Skin of body (tissue), 2 donors: Measurements from ENCODE around the gene DISC1. TPM values are rescaled to one million over a fixed set of nuclear protein-coding genes. Genes with fewer than 3 reads are reported as not detected.
A peak's percentile ranks its signal among the peaks of the same experiment; 100 is the strongest.

ENCODE experiments used
- DNase-seq: peaks from one replicate; lab custom pipeline; 2025; lab: John Stamatoyannopoulos, UW
- total RNA-seq: library from RNA; depleted of rRNA; stranded (reverse); fragments of >200 nt; gene quantifications from one replicate; pipeline ENCODE4 v1.2.3, GENCODE V29; 2014

DISC1 gene
- total RNA-seq, 1 donor from 2014 or later: 13.9 TPM

DNA sequence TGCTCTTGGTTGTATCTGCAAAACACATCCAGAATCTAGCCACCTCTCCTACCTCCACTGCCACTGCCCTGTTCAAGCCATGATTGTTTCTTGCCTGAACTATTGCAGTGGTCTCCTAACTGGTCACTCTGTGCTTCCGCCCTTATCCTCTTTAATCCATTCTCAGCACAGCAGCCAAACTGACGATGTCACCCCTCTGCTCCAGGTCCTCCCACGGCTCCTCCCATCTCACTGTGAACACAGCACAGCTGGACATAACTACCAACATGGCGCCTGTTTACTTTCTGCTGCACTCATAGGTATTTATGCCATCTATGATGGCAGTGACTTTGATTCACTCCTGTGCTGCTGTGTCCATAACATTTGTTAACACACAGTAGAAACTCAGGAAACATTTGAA lies 406.7 kb downstream of the DISC1 start:
- DNase-seq: no peak

DNA sequence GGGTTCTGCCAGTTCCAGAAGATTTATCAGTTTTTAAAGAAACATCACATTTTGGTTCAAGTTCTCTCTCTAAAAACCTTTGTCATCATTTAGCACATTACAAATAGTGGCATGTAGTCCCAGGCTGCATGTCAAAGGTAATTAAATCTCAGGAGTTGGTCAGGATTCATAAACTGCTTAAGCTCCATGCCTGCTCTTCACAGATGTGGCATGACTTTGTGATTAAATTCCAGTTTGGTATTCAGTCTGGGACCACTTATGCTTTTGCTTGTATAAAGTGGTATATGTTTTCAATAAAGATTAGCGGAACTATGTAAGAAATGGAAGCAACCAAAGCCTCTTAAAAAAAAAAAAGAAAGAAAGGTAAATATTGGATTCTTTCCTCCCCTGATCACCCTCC lies 408.0 kb downstream of the DISC1 start:
- no peak for DNase-seq

DNA sequence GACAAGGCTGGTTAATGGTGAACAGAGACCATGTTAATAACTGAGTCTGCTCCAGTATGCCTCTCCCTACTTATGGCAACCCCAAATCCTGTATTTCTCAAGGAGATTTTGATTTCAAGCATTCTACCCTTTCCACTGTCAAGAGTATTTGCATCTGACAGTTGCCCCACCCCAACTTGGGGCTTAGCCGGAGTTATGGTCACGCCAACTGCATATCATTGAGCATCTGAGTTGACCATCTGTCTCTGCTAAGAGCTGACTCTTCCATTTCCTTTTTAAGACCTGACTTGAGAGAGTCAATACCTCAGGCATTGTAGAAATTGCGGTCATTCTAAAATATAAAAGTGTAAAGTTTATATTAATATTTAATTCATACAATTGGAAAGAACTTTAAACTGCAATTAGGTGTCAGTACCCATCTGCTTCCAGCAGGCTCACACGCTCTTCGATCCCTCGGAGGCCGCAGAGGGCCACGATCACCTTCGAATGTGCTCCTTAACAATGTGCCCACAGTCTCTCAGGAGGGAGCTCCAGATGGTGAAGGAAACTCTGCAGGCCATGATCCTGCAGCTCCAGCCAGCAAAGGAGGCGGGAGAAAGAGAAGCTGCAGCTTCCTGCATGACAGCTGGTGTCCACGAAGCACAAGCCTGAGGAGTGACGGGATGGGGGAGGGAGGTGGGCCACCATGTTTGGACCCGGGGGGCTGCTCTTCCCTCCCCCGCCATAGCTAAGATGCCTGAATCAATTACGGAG lies 409.8 kb downstream of the DISC1 start:
- no peak for DNase-seq

DNA sequence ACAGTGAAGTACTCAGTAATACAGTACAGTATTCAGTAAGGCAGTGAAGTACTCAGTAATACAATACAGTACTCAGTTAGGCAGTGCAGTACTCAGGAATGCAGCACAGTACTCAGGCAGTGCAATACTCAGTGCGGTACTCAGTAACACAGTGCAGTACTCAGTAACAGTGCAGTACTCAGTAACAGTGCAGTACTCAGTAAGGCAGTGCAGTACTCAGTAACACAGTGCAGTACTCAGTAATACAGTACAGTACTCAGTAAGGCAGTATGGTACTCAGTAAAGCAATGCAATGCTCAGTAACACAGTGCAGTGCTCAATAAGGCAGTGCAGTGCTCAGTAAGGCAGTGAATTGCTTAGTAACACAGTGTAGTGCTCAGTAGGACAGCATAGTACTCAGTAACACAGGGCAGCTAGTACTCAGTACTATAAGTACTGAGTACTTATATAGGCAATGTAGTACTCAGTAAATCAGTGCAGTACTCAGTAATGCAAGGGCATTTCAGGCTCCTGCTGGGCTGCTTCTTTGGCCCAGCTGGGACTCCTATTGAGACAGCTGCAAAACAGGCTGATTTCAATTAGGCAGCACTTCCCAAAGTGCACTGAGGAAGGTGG lies 411.3 kb downstream of the DISC1 start:
- no peak for DNase-seq

DNA sequence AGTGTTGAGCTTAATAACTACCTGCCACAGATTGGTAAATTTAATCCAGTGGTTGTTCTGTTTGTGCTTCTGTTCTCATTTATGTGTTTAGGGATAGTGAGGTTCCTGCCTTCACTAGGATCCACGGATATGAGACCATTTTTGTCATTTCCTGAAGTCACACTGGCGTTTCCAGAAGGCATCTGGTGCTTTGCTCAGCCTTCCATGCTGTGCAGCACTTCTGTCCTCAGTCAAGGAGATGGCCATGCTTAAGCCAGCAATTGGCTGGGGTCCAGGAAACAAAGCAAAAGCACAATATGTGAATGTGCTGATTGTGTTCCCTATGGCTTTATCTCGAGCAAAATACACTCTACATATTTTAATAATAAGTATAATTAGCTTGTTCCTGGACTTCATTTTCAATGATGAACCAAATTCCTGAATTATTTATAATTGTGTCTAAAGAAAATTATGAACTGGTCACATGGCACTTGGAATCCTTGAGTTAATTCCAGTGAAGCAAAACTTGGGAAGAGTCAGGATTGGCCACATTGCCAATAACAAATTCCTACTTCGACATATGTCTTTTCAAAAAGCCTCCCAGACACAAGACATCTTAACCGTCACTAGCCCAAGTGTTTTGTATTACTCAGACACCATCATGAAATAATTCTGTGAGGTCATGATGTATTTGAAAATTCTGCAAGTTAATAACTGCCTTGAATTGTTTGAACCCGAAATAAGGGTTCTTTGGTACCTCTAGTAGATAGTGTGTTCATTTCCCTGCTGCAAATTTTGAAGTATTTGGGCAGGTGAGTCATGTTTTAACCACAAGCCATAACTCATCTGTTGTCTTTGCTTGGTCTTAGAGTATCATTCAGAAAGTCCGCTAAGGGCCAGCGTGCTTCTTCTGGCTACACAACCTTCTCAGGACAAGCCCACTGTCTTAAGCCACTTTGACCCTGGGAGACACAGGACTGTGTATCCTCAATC lies 412.4 kb downstream of the DISC1 start:
- peak; percentile 88 for DNase-seq

DNA sequence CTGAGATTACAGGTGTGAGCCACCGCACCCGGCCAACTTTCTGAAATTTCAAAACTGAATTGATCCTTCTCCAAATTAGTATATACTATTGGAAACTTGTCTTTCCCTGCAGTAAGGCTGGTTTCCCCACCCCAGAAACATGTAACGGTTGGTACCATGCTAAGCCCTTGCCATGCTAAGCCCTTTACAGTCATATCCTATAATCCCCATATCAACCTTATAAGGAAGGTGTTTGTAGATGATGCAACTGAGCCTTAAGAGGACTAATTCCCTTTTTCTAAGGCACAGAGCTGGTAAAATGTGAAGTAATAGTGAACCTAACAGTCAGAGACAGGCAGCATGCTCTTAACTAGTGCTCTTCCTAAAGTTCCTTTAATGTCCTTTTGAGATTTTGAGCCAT lies 413.7 kb downstream of the DISC1 start:
- DNase-seq: no peak

DNA sequence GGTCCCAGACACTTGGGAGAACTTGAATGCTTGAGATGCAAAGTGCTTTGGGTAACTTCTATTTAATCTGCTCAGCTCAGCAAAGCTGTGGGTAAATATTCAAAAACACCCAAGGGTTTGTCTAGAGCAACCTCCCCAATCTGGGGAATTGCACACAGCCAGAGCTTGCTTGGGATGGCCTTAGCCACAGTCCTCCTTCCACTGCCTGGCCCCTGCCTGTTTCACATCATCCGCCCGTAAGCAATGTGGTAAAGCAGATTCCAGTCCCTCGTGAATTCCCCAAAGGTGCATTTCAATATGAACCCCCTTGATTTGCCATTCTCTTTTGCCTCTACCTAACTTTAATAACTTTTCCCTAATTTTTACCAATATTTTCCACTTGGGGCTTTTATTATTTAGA lies 418.1 kb downstream of the DISC1 start:
- DNase-seq: no peak

DNA sequence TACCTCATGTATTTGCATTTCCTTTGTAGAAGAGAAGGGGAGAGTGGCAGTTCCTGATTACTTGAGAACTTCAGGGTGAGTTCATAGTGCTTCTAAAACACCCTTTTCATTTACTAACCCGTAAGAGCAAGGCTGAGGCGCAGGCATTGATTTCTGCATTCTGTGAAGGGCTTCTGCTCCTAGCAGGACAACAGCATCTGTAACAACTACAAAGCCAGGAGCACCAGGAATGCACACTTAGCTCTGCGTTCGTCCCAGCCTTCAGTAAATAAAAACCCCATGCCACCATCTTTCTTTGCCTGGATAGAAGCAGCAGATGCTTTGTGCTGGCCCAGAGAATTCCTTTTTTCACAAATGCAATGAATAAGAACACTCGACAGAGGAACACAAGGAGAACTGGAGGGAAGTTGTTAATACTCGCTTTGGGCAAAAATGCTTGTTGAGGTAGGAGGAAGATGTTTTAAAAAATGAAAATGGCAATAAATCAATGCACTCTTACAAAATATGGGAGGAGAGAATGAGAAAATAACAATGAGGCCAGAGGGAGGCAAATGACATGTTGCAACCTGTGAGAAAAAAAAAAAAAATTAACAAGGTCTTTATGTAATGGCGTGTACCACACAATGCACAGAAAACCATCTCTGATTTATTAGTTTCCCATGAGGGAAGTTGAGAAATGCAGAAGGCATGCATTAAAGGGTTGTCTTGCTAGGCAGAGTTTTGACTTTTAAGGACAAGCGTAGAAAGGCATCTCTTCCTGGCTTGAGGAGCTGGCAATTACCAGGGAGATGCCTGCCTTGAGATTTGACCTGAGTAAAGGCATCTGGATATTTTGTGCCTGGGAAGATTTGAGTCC lies 418.8 kb downstream of the DISC1 start:
- no peak for DNase-seq

DNA sequence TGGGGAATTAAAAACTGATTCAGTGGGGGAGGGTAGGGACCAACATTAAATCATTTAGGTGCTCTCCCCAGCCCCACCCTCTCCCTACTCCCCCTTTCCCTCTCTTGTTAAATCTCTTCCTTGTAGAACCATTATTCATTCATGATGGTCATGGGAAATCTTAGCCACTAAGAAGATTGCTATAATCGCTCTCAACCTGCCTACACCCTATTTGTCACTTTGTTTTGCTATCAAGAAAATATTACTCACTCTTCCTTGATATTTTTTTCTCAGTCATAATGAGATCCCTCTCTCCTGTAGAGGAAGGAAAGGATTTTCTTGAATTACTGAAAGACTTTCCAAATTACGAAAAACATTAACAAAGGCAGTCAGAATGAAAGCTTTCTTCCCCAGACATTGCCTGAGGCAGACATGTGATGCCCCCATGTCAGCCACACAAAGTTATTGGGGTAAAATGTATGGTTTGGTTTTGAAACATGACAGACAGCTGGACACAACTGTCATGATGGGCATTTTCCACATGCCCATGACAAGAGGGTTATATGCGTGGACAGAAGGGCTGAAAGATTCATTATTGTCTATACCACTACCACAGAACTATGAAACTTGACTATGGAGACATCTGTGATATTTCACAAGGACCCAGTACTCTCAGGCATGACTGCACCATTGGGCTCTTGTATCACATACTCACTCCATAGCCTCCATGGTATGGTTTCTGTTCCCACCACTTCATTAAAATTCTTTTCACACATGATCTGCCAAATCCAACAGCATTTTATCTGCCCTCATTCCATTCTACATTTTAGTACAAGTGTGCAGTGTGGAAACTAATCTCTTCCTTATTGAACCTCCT lies 420.1 kb downstream of the DISC1 start:
- DNase-seq: no peak

DNA sequence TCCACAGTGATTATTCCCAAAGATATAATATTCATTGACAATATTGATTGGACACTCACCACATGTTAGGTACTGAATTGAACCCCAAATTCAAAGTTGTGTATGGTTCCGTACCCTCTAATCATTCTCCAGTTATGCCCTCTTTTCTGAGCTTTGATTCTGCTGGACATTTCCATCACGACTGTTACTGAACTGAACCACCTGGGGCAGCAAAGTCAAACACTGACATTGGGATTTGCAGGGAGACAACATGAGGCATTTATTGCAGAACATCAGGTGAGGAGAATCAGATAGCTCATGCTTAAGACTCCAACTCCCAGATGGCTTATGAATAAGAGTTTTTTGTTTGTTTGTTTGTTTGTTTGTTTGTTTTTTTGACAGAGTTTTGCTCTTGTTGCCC lies 420.9 kb downstream of the DISC1 start:
- DNase-seq: no peak

DNA sequence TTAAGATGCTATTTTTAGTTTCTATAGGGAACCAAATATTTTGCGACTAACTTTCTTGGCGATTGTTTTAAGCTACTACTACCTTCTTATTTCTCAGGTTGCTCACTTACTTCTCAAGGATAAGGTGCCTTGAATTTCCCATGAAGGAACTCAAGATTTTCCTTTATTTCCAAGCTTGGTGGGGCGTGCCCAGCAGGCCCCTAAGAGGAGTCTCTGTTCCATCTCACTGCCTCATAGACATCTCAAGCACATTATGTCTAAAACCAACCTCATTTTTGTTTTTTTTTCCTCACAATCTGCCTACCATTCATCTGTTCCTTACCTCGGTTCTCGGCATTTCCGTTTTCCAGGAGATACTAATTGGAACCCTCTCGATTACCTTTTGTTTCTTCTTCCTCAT lies 421.9 kb downstream of the DISC1 start:
- no peak for DNase-seq

DNA sequence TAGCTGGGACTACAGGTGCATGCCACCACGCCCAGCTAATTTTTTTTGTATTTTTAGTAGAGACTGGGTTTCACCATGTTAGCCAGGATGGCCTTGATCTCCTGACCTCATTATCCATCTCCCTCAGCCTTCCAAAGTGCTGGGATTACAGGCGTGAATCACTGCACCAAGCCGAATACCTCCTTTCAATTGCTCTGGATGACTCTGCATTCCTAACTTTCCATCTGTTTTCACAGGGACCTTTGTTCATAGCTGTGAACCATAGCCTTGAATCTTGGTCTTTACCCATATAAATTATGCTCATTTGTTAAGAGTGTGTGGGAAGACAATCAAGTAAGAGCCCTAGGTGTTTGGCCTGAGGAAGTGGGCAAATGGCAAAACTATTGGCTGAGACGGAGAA lies 422.7 kb downstream of the DISC1 start:
- DNase-seq: no peak

DNA sequence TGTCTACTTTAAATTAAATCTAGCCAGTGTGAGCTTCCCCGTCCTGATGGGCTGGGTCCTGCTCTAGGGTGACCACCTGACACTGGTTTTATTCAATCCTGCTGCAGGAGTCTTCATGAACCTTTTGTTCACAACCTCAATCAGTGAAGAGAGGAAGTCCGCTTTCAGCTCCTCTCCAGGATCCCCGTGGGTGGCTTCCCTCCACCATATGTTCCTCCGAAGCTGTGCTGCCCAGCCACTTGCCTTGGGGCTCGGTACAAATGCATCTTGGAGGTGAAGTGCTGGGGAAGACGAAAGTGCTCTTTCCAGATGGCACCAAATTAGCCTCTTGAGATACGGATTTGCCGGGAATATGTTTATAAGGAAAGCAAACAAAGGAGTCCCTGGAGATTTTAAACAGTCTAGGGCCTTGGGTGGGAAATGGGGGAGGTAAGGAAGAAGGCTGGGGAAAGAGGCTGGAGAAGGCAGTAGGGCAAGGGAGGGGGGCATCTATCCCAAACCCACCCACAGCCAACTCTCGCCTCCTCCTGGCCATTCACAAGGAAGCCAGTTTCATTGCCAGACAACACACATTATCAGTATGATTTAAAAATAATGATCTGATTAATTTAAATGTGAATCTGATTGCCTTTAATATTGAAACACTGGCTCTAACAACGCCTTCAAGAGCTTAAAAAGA lies 430.8 kb downstream of the DISC1 start:
- no peak for DNase-seq

DNA sequence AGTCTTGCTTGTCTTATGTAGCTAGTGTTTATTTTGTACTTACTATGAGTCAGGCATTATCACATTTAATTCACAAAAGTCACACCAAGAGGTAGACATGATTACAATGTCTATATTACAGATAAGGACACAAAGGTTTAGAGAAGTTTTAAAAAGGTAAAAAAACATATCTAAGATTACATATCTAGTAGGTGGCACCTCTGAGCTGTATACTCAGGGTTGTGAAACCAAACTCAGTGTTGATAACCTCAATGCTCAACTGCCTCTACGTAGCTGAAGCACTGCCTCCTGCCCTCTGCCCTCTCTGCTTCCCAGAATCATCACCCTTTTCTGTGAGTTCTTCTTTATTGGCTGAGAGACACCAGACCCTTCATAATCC lies 431.3 kb downstream of the DISC1 start:
- no peak for DNase-seq

DNA sequence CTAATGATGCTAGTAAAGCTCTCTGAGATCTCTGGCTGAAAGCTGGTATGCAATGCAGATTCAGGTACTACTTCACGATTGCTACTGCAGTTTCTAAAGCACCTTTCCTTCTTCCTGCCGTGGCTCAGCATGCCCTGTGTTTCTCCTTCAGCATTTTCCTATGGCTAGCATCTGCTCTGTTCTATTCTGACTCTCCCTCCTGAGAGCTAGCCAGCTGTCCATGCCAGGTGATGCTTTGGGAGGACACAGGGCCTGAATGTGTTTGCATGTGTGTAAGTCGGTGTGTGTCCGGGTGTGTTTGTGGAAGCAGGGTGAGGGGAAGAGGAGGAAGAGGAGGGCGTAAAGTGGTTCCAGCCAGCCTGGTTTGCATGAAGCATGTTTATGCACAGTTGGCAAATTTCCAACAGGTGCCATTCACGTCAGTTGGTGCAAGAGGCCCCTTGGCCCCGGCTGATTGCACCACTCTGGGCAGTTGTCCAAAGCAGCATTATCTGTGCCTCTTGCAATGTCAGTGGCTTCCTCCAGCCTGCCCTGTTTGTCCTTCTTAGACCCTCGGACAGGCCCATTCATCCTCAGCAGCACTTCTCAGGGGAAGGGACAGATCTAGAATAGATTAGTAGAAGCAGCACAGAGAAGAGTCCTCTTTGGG lies 433.3 kb downstream of the DISC1 start:
- no peak for DNase-seq

DNA sequence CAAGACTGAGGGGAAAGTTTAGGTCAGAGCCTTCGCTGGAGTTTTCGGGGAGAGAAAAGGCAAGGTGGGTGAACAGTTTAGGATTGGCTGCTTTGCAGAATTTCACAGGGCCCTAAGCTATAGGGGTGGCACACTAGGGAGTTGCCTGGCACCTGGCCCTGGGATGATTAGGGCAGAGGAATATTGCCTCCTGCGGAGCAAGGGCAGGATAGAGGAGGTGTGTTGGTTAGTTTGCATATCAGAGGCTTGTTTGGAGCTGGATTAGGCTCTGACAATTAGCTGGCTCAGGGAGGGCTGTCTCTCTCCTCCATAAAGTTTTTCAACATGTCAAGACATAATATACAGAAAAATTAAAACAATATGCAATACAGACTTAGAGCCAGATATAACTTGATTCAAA lies 436.4 kb downstream of the DISC1 start:
- DNase-seq: peak; percentile 34

DNA sequence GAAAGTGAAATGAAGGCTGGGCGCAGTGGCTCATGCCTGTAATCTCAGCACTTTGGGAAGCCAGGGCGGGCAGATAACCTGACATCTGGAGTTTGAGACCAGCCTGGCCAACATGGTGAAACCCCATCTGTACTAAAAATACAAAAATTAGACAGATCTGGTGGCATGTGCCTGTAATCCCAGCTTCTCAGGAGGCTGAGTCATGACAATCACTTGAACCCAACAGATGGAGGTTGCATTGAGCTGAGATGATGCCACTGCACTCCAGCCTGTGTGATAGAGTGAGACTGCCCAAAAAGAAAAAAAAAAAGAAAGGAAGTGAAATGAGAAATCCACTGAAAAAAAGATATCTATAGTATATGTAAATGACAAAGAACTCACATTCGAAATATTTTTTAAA lies 439.9 kb downstream of the DISC1 start:
- DNase-seq: no peak

DNA sequence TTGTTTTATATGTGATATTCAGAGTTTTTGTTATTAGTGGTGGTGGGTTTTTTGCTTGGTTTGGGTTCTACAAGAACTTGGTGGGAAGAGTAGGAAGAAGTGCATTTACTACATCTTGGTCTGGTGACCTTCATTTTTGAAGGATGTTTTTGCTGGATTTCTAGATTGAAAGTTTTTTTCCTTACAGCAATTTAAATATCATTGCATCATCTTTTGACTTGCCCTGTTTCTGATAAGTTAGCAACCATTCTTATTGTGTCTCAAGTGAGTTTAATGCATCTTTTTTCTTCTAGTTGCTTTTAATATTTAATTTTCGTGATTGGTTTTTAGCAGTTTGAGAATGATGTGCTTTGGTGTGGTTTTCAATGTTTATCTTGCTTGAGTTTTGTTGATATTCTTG lies 447.7 kb downstream of the DISC1 start:
- DNase-seq: no peak

DNA sequence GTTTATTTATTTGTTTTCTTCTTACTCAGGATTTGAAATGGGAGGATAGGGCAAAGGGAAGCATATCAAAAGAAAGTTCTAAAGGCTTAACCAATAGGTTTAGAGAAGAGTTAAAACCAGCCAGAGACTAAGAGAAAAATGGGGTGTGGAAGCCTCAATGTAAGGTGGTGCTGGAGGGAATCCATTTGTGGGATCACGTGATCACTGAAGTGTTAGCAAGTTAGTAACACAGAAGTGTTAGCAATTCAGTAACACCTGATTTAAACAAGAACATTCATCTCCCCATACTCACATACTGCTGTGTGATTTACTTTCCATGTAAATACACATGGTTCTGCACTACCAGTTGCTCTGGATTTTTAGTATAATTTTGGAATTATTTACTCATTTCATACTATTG lies 451.2 kb downstream of the DISC1 start:
- DNase-seq: no peak
